B cell (primary cell): ENCODE results near the gene FAM9B. TPM values are rescaled to one million over a fixed set of nuclear protein-coding genes. Genes with fewer than 3 reads are reported as not detected.

Experiments
- ATAC-seq: fragments of 200-7000 bp; cut with Tn5 transposase; one replicate; pipeline ENCODE4 v1.10.0; 2021; ENCODE audit warnings: low read depth, mild to moderate bottlenecking, moderate number of reproducible peaks, moderate library complexity
- CTCF ChIA-PET: fragments of 350-600 bp; sonication (Branson Sonifier 250); formaldehyde crosslinking; loops from one replicate; lab custom pipeline; 2021; ENCODE audit warnings: antibody characterized with exemption, inconsistent platforms; lab: Charles Lee
- POLR2A ChIA-PET: fragments of 350-600 bp; sonication (Branson Sonifier 250); formaldehyde crosslinking; loops from one replicate; lab custom pipeline; 2021; ENCODE audit warnings: antibody characterized with exemption; lab: Charles Lee
- DNase-seq: peaks from one replicate; pipeline ENCODE4 v3.0.0; 2013
- H2AFZ ChIP-seq: 2 replicates; pipeline ENCODE4 v1.6.1; 2012; ENCODE audit warnings: mild to moderate bottlenecking, low read depth, low read length; ENCODE audit not compliant: insufficient read depth, poor library complexity, severe bottlenecking
- H3K27ac ChIP-seq, 2 donors: 1 replicate in 1 of 2; 2 replicates in 1 of 2; pipeline ENCODE4 v1.5.1; 2012 to 2013; ENCODE audit warnings: low read length in 2 of 2, mild to moderate bottlenecking in 2 of 2, moderate library complexity in 1 of 2
- H3K27me3 ChIP-seq, 4 experiments: fragments of 200-600 bp in 1 of 4; sonication (generic) in 1 of 4; replicated peaks in 1 of 4; 1 replicate in 2 of 4; 2 replicates in 2 of 4; pipeline versions ENCODE4 v1.6.1 to v1.7.0; 2013 to 2016; ENCODE audit warnings: low read length in 3 of 4, mild to moderate bottlenecking in 2 of 4, mixed read lengths in 1 of 4, moderate library complexity in 1 of 4; ENCODE audit not compliant: insufficient read depth in 4 of 4, control insufficient read depth in 3 of 4; ENCODE audit errors: control extremely low read depth in 1 of 4
- H3K36me3 ChIP-seq, 2 experiments: replicated peaks in 1 of 2; 1 replicate in 1 of 2; 2 replicates in 1 of 2; pipeline versions ENCODE4 v1.6.1 to v1.7.1; 2013; ENCODE audit warnings: low read length in 1 of 2; ENCODE audit not compliant: insufficient read depth in 2 of 2, control insufficient read depth in 1 of 2; ENCODE audit errors: control extremely low read depth in 1 of 2, extremely low read depth in 1 of 2
- H3K4me1 ChIP-seq, 2 donors: fragments of 200-600 bp in 1 of 2; sonication (generic) in 1 of 2; 1 replicate in 1 of 2; 2 replicates in 1 of 2; pipeline versions ENCODE4 v1.5.1 to v1.6.1; 2013 to 2017; ENCODE audit warnings: low read length in 2 of 2; ENCODE audit not compliant: control insufficient read depth in 2 of 2, insufficient read depth in 2 of 2
- H3K4me2 ChIP-seq: replicated peaks from 2 replicates; pipeline ENCODE3; 2012; ENCODE audit warnings: mild to moderate bottlenecking, low read depth, low read length; ENCODE audit not compliant: poor library complexity, severe bottlenecking
- H3K4me3 ChIP-seq, 5 experiments: fragments of 200-600 bp in 1 of 5; sonication (generic) in 1 of 5; 1 replicate in 3 of 5; 2 replicates in 2 of 5; pipeline versions ENCODE4 v1.5.1 to v1.7.0; 2011 to 2016; ENCODE audit warnings: low read length in 4 of 5, mild to moderate bottlenecking in 4 of 5, low read depth in 2 of 5, control low read depth in 1 of 5, moderate library complexity in 1 of 5; ENCODE audit not compliant: insufficient read depth in 1 of 5; ENCODE audit errors: control extremely low read depth in 1 of 5, extremely low read depth in 1 of 5
- H3K79me2 ChIP-seq: fragments of 200-600 bp; sonication (generic); one replicate; pipeline ENCODE4 v1.6.0; 2016; ENCODE audit warnings: low read length; ENCODE audit not compliant: control insufficient read depth, insufficient read depth
- H3K9ac ChIP-seq: fragments of 200-600 bp; sonication (generic); 2 replicates; pipeline ENCODE4 v1.6.1; 2017; ENCODE audit warnings: mild to moderate bottlenecking, low read length, moderate library complexity
- H3K9me3 ChIP-seq, 3 donors: one replicate each; pipeline versions ENCODE4 v1.6.1 to v1.7.1; 2013; ENCODE audit warnings: low read length in 2 of 3; ENCODE audit not compliant: control insufficient read depth in 2 of 3, insufficient read depth in 1 of 3; ENCODE audit errors: control extremely low read depth in 1 of 3
- H4K20me1 ChIP-seq: 2 replicates; pipeline ENCODE4 v1.6.0; 2012; ENCODE audit warnings: mild to moderate bottlenecking, low read length; ENCODE audit not compliant: insufficient read depth, control insufficient read depth, poor library complexity, severe bottlenecking
- H3K27ac Mint-ChIP-seq: one replicate; pipeline ENCODE4 v1.8.0; 2021; ENCODE audit warnings: mixed read lengths
- H3K27me3 Mint-ChIP-seq: one replicate; pipeline ENCODE4 v1.8.0; 2021; ENCODE audit warnings: mixed read lengths
- H3K4me1 Mint-ChIP-seq: one replicate; pipeline ENCODE4 v1.8.0; 2021; ENCODE audit warnings: mixed read lengths
- H3K4me3 Mint-ChIP-seq: one replicate; pipeline ENCODE4 v1.8.0; 2021; ENCODE audit warnings: mixed read lengths
- H3K9me3 Mint-ChIP-seq: one replicate; pipeline ENCODE4 v1.8.0; 2022; ENCODE audit warnings: mixed read lengths; ENCODE audit not compliant: insufficient read depth
- CTCF ChIP-seq: fragments of 200-600 bp; IDR thresholded peaks from one replicate; pipeline ENCODE4 v1.8.0; 2022; ENCODE audit warnings: antibody characterized with exemption, mild to moderate bottlenecking
- EZH2 ChIP-seq: IDR thresholded peaks from 2 replicates; pipeline ENCODE4 v1.6.1; 2012; ENCODE audit warnings: borderline replicate concordance, low read depth, mild to moderate bottlenecking, moderate library complexity, low read length; ENCODE audit not compliant: insufficient read depth, poor library complexity, severe bottlenecking
- WGBS: methylation state at CpG from one replicate; pipeline ENCODE4 v1.1.5; 2013; ENCODE audit warnings: missing lambda C conversion rate; ENCODE audit not compliant: insufficient coverage; 5-methylcytosine and 5-hydroxymethylcytosine counted together
- intact Hi-C: fragments of 100-400 bp; cut with micrococcal nuclease; formaldehyde crosslinking; loops from one replicate; pipeline ENCODE4 v1.10.0; 2022
- polyA plus RNA-seq: library from polyadenylated mRNA; depleted of rRNA; stranded (reverse); fragments of >200 nt; gene quantifications from 2 replicates; pipeline ENCODE4 v1.2.3, GENCODE V29; 2012
- total RNA-seq, 2 donors: library from RNA; stranded (reverse); fragments of 120-200 nt in 1 of 2; gene quantifications; 1 replicate in 1 of 2; 2 replicates in 1 of 2; pipeline versions ENCODE4 v1.2.3 to v1.2.4, GENCODE V29; 2013 to 2022

Gene FAM9B
- total and polyA plus RNA-seq, 2 donors (not counting 1 experiment from before 2014, with no cell fraction given), result not detected

GRCh38 chrX:9064694-9065093, 30.8 kb upstream of the FAM9B start:
- Histone ChIP-seq H3K79me2 (no peaks in the 10 kb centered on the region), H3K9me3 (no peaks in the 10 kb centered on the region), H3K27me3 (peaks cover 0 to 3% (median 0%) of the 10 kb centered on the region in 4 experiments), H4K20me1 (no peaks in the 10 kb centered on the region), H2AFZ (no peak overlapping the region), H3K27ac (no peak overlapping the region), H3K36me3 (no peaks in the 10 kb centered on the region), H3K4me1 (no peaks in the 10 kb centered on the region), H3K4me2 (no peak overlapping the region), H3K9ac (no peak overlapping the region), H3K4me3 (no peak overlapping the region)
- Mint-ChIP-seq H3K27me3 (peaks cover 4% of the 10 kb centered on the region), H3K4me1 (no peaks in the 10 kb centered on the region), H3K27ac (no peak overlapping the region), H3K4me3 (no peak overlapping the region), H3K9me3 (no peaks in the 10 kb centered on the region)
- TF ChIP-seq EZH2 (no peak), CTCF (no peak)
- ChIA-PET CTCF (no interaction called here), POLR2A (no interaction called here)
- intact Hi-C loops, result no loop called here
- no peak for ATAC-seq
- no peak for DNase-seq

- Histone ChIP-seq H3K79me2 (no peaks in the 10 kb centered on the region), H3K4me2 (no peak overlapping the region), H3K9ac (no peak overlapping the region), H3K27ac (no peak overlapping the region), H3K4me3 (no peak overlapping the region), H3K27me3 (peaks cover 0 to 5% (median 1%) of the 10 kb centered on the region in 4 experiments), H3K36me3 (no peaks in the 10 kb centered on the region), H3K4me1 (no peaks in the 10 kb centered on the region), H4K20me1 (no peaks in the 10 kb centered on the region), H3K9me3 (no peaks in the 10 kb centered on the region), H2AFZ (no peak overlapping the region)
- H3K4me3 Mint-ChIP-seq, result no peak overlapping the region
- no peak for TF ChIP-seq CTCF
- no peak for TF ChIP-seq EZH2
- peaks cover 7% of the 10 kb centered on the region for H3K27me3 Mint-ChIP-seq
- 83% methylated on average over 1 of the region's 3 CpGs for whole genome bisulfite sequencing
- no peak for DNase-seq
- ChIA-PET CTCF (no interaction called here), POLR2A (no interaction called here)
- no peak overlapping the region for H3K27ac Mint-ChIP-seq
- intact Hi-C loops, result no loop called here
- no peaks in the 10 kb centered on the region for H3K9me3 Mint-ChIP-seq
- no peaks in the 10 kb centered on the region for H3K4me1 Mint-ChIP-seq
- no peak for ATAC-seq
These were observed 28.7 kb upstream of the FAM9B start for GRCh38 chrX:9062641-9063040.
